DOHH2 (cell line): ENCODE data around the gene CORT.

Experiments
- H3F3A ChIP-seq: fragments of 200-600 bp; sonication (generic), shearing (Covaris generic); 2 replicates; pipeline ENCODE4 v1.6.0; 2016; ENCODE audit warnings: antibody characterized with exemption, mild to moderate bottlenecking; ENCODE audit not compliant: control insufficient read depth, insufficient read depth
- H3K27ac ChIP-seq: fragments of 200-600 bp; sonication (generic); 2 replicates; pipeline ENCODE4 v1.5.1; 2014; ENCODE audit warnings: low read depth, mild to moderate bottlenecking, low read length, moderate library complexity
- H3K27me3 ChIP-seq: fragments of 200-600 bp; sonication (generic); 2 replicates; pipeline ENCODE4 v1.6.1; 2014; ENCODE audit warnings: mild to moderate bottlenecking, low read length, mixed read lengths; ENCODE audit not compliant: control insufficient read depth
- H3K36me3 ChIP-seq: fragments of 200-600 bp; sonication (generic); 2 replicates; pipeline ENCODE4 v1.6.1; 2014; ENCODE audit warnings: mild to moderate bottlenecking, low read length, moderate library complexity, mixed read lengths; ENCODE audit not compliant: control insufficient read depth
- H3K4me1 ChIP-seq: fragments of 200-600 bp; sonication (generic); 2 replicates; pipeline ENCODE4 v1.6.1; 2014; ENCODE audit warnings: mild to moderate bottlenecking, low read length, mixed read lengths; ENCODE audit not compliant: control insufficient read depth
- H3K4me2 ChIP-seq: fragments of 200-600 bp; sonication (generic); 2 replicates; pipeline ENCODE4 v1.6.0; 2014; ENCODE audit warnings: mild to moderate bottlenecking, low read length, moderate library complexity
- H3K4me3 ChIP-seq: fragments of 200-600 bp; sonication (generic); 2 replicates; pipeline ENCODE4 v1.5.1; 2014; ENCODE audit warnings: mild to moderate bottlenecking, low read length, mixed read lengths
- H3K79me2 ChIP-seq: fragments of 200-600 bp; sonication (generic); 2 replicates; pipeline ENCODE4 v1.6.1; 2014; ENCODE audit warnings: mild to moderate bottlenecking, low read length, mixed read lengths; ENCODE audit not compliant: control insufficient read depth
- H3K9me2 ChIP-seq: fragments of 200-600 bp; sonication (generic); replicated peaks from 2 replicates; pipeline ENCODE4 v1.6.1; 2014; ENCODE audit warnings: mild to moderate bottlenecking, low read length, mixed read lengths; ENCODE audit not compliant: control insufficient read depth
- H3K9me3 ChIP-seq: fragments of 200-600 bp; sonication (generic); 2 replicates; pipeline ENCODE4 v1.6.1; 2014; ENCODE audit warnings: antibody characterized with exemption, low read length, mixed read lengths; ENCODE audit not compliant: control insufficient read depth, insufficient read depth
- H4K20me1 ChIP-seq: fragments of 200-600 bp; sonication (generic); 2 replicates; pipeline ENCODE4 v1.6.0; 2014; ENCODE audit warnings: low read depth, mild to moderate bottlenecking, antibody characterized with exemption, low read length, moderate library complexity; ENCODE audit not compliant: control insufficient read depth, insufficient read depth
- EZH2phosphoT487 ChIP-seq: fragments of 200-600 bp; sonication (generic); IDR thresholded peaks from 2 replicates; pipeline ENCODE4 v1.6.1; 2017; ENCODE audit warnings: borderline replicate concordance, mild to moderate bottlenecking, antibody characterized with exemption, low read length, moderate library complexity, mixed read lengths
- TF ChIP-seq, protein P1 (sequence below): fragments of 200-600 bp; sonication (generic); IDR thresholded peaks from one replicate; pipeline ENCODE4 v1.5.1; 2014; ENCODE audit warnings: antibody characterized with exemption, mild to moderate bottlenecking, low read depth, low read length; ENCODE audit not compliant: poor library complexity, severe bottlenecking

Gene CORT

DNA sequence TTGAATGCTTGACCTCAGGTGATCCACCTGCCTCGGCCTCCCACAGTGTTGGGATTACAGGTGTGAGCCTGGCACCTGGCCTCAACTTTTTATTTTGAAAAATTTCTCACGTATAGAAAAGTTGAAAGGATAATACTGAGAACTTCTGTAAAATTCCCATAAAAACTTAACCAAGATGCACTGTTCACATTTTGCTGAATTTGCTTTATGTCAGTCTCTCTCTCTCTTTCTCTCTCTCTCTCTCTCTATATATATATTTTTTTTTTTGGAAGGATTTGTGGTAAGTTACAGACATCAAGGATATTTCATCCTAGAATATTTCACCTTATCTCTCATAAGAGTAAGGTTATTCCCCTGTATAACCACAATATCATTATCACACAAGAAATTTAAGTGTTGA lies 30.8 kb downstream of the CORT start:
- Histone ChIP-seq H4K20me1 (no peaks in the 10 kb centered on the region), H3F3A (no peaks in the 10 kb centered on the region), H3K4me3 (no peak overlapping the region), H3K9me3 (no peaks in the 10 kb centered on the region), H3K27me3 (no peaks in the 10 kb centered on the region), H3K36me3 (no peaks in the 10 kb centered on the region; the same call in 1 of the 2 replicates), H3K4me1 (peaks cover 9% of the 10 kb centered on the region), H3K27ac (no peak overlapping the region), H3K4me2 (no peak overlapping the region), H3K9me2 (no peaks in the 10 kb centered on the region), H3K79me2 (peaks cover 90% of the 10 kb centered on the region)
- TF ChIP-seq EZH2phosphoT487, result no peak
- TF ChIP-seq, protein P1, sequence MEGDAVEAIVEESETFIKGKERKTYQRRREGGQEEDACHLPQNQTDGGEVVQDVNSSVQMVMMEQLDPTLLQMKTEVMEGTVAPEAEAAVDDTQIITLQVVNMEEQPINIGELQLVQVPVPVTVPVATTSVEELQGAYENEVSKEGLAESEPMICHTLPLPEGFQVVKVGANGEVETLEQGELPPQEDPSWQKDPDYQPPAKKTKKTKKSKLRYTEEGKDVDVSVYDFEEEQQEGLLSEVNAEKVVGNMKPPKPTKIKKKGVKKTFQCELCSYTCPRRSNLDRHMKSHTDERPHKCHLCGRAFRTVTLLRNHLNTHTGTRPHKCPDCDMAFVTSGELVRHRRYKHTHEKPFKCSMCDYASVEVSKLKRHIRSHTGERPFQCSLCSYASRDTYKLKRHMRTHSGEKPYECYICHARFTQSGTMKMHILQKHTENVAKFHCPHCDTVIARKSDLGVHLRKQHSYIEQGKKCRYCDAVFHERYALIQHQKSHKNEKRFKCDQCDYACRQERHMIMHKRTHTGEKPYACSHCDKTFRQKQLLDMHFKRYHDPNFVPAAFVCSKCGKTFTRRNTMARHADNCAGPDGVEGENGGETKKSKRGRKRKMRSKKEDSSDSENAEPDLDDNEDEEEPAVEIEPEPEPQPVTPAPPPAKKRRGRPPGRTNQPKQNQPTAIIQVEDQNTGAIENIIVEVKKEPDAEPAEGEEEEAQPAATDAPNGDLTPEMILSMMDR, result no peak

DNA sequence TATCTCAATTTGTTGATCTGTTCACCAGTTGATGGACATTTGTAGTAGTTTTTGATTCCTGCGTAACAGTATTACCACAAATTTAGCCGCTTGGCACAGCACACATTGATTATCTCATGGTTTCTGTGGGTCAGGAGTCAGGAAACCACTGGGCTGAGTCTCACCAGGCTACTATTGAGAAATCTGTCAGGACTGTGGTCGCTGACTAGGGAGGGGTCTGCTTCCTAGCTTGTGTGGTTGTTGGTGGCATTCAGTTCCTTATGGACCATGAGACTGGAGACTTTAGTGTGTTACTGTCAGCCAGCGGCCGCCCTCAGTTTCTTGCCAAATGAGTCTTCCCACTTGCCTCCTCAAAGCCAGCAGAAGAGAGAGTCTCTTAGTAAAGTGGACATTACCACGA lies 34.7 kb downstream of the CORT start:
- Histone ChIP-seq H3K4me2 (no peak overlapping the region), H3K9me2 (no peaks in the 10 kb centered on the region), H3K4me1 (peaks cover 2% of the 10 kb centered on the region), H4K20me1 (0 out of 2 replicates have a peak, but pooled peaks cover under 1% of the 10 kb centered on the region), H3K79me2 (peaks cover 75% of the 10 kb centered on the region), H3K9me3 (peaks cover 3% of the 10 kb centered on the region; the same call in 1 of the 2 replicates), H3K36me3 (no peaks in the 10 kb centered on the region), H3K27me3 (no peaks in the 10 kb centered on the region), H3K27ac (no peak overlapping the region), H3K4me3 (no peak overlapping the region), H3F3A (no peaks in the 10 kb centered on the region)
- TF ChIP-seq, protein P1, result no peak
- no peak for TF ChIP-seq EZH2phosphoT487

DNA sequence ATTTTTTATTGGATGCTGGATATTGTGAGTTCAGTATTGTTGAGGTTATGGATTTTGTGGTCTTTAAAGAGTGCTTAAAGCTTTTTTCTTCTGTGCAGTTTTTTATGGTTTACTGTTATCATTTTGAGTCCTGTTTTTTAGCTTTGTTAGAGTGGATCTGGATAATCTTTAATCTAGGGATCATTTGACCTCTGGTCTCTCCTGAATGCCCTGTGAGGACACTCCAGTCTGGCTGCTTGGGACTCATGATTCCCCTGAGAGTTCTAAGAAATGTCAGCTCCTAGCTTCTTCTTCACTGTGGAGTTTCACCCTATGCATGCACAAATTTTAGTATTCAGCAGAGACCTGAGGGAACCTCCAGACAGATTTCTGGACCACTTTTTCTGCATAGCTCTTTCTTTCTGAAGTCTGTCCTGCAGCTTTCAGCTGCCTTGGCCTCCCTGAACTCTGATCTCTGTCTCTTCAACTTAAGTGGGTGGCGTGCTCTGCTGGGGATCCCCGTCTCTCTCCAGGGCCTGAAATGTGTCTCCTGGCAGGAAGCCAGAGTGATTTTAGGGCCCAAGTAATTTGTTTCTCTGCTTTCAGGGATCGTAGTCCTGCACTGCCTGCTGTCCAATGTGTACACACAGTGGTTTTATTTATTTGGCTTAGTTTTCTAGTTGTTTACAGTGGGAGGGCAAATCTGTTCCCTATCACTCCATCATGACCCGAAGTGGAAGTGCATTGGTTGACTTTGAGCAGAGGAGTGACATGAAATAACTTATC lies 39.6 kb downstream of the CORT start:
- Histone ChIP-seq H3K79me2 (peaks cover 72% of the 10 kb centered on the region), H3K9me3 (peaks cover 3% of the 10 kb centered on the region; the same call in 1 of the 2 replicates), H3K4me3 (no peak overlapping the region), H3K27ac (no peak overlapping the region), H3K36me3 (peaks cover 4% of the 10 kb centered on the region; the same call in 1 of the 2 replicates), H4K20me1 (0 out of 2 replicates have a peak, but pooled peaks cover 9% of the 10 kb centered on the region), H3K4me2 (no peak overlapping the region), H3K27me3 (no peaks in the 10 kb centered on the region), H3K4me1 (peaks cover 12% of the 10 kb centered on the region), H3K9me2 (no peaks in the 10 kb centered on the region), H3F3A (0 out of 2 replicates have a peak, but pooled peaks cover 2% of the 10 kb centered on the region)
- TF ChIP-seq, protein P1, result no peak
- TF ChIP-seq EZH2phosphoT487, result no peak
